Fibroblast of lung (primary cell): Measurements from ENCODE around the gene C6orf15.

ENCODE experiments used
- EZH2 ChIP-seq: IDR thresholded peaks from 2 replicates; pipeline ENCODE4 v1.5.1; 2012; ENCODE audit warnings: low read length, control low read depth, mild to moderate bottlenecking; ENCODE audit errors: missing control alignments
- TF ChIP-seq, protein P1 (sequence below), 2 donors: IDR thresholded peaks in 1 of 2; conservative IDR thresholded peaks in 1 of 2; 1 replicate in 1 of 2; 2 replicates in 1 of 2; pipeline ENCODE4 v1.5.1; 2011 to 2012; ENCODE audit warnings: low read length in 2 of 2, control low read depth in 1 of 2, inconsistent platforms in 1 of 2, low read depth in 1 of 2, mild to moderate bottlenecking in 1 of 2

DNA sequence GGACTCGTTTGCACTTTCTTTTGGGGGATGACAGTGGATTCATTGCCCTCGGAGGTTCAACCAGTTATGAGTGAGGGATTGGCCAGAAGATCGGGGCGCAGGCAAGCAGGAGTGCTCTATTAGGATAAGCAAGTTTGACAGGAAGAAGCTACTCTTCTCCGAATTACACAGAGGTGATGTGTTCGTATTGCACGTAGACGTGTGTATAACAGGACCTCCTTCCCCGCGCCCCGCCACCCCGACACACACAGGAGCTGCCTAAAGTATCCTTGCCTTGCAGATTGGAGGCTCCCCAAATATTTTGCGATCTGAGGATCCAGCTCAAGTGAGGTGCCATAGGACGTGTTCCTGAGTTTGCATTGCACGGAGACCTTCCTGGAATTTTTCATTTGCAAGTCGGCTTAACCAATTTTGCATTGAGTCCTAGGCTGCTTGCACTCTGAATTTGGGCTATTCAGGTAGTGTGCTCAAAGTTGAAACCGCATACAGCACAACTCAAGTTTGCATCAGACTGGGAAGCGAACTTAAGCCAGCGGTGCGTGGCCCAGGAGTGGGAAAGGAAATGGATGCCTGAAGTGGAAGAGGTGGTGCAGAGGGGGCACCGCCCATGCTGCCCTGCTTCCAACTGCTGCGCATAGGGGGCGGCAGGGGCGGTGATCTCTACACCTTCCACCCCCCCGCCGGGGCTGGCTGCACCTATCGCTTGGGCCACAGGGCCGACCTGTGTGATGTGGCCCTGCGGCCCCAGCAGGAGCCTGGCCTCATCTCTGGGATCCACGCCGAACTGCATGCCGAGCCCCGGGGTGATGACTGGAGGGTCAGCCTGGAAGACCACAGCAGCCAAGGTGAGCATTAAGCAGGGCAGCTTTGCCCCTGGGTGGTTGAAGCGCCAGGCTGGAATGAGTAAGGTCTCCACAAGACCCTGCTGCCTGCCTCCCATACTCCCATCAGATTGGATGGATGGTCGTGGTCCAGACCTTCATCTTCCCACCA, 46.8 kb upstream of the C6orf15 start:
- TF ChIP-seq, protein P1, sequence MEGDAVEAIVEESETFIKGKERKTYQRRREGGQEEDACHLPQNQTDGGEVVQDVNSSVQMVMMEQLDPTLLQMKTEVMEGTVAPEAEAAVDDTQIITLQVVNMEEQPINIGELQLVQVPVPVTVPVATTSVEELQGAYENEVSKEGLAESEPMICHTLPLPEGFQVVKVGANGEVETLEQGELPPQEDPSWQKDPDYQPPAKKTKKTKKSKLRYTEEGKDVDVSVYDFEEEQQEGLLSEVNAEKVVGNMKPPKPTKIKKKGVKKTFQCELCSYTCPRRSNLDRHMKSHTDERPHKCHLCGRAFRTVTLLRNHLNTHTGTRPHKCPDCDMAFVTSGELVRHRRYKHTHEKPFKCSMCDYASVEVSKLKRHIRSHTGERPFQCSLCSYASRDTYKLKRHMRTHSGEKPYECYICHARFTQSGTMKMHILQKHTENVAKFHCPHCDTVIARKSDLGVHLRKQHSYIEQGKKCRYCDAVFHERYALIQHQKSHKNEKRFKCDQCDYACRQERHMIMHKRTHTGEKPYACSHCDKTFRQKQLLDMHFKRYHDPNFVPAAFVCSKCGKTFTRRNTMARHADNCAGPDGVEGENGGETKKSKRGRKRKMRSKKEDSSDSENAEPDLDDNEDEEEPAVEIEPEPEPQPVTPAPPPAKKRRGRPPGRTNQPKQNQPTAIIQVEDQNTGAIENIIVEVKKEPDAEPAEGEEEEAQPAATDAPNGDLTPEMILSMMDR (conservative IDR thresholded peaks at IDR 0.05 in 1 of 2, IDR thresholded peaks at IDR 0.05 in 1 of 2; ENCODE audit: low read depth in 1 of 2, low read length in 2 of 2) = no peak
- no peak for TF ChIP-seq EZH2
